Endothelial cell of umbilical vein (primary cell): ENCODE results near the gene SHOX.

Experiments used
- POLR2A ChIP-seq: IDR thresholded peaks from 2 replicates; pipeline ENCODE4 v1.6.1; 2012; ENCODE audit warnings: low read depth, mild to moderate bottlenecking, control low read depth, low read length
- POLR2AphosphoS5 ChIP-seq: IDR thresholded peaks from 2 replicates; pipeline ENCODE4 v1.6.1; 2012; ENCODE audit warnings: low read depth, mild to moderate bottlenecking, control low read depth, low read length, moderate library complexity; ENCODE audit not compliant: insufficient read depth

GRCh38 chrX:644304-645281, 14.0 kb downstream of the SHOX start:
- no peak for TF ChIP-seq POLR2AphosphoS5
- TF ChIP-seq POLR2A, result no peak
